Measurements from ENCODE around the gene UQCRC2.

- TF ChIP-seq, protein P1, sequence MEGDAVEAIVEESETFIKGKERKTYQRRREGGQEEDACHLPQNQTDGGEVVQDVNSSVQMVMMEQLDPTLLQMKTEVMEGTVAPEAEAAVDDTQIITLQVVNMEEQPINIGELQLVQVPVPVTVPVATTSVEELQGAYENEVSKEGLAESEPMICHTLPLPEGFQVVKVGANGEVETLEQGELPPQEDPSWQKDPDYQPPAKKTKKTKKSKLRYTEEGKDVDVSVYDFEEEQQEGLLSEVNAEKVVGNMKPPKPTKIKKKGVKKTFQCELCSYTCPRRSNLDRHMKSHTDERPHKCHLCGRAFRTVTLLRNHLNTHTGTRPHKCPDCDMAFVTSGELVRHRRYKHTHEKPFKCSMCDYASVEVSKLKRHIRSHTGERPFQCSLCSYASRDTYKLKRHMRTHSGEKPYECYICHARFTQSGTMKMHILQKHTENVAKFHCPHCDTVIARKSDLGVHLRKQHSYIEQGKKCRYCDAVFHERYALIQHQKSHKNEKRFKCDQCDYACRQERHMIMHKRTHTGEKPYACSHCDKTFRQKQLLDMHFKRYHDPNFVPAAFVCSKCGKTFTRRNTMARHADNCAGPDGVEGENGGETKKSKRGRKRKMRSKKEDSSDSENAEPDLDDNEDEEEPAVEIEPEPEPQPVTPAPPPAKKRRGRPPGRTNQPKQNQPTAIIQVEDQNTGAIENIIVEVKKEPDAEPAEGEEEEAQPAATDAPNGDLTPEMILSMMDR (optimal IDR thresholded peaks at IDR 0.05 in 1 of 3, IDR thresholded peaks at IDR 0.05 in 1 of 3, conservative IDR thresholded peaks at IDR 0.05 in 1 of 3; ENCODE audit: extremely low read depth in 1 of 3, insufficient read depth in 2 of 3, low read length in 3 of 3), result no peak
- TF ChIP-seq EZH2 (IDR thresholded peaks at IDR 0.05; ENCODE audit: low read length), result no peak
Measured at GRCh38 chr16:22023505-22023904, 70.3 kb downstream of the UQCRC2 start.
